H1 (cell line): Measurements from ENCODE around the gene GCAT.

Experiments
- BRCA1 ChIP-seq: IDR thresholded peaks from 2 replicates; pipeline ENCODE4 v1.6.1; 2012; ENCODE audit warnings: low read depth, low read length, improper control_type of control experiment
- RAD21 ChIP-seq, 2 experiments: IDR thresholded peaks in 1 of 2; conservative IDR thresholded peaks in 1 of 2; 2 replicates each; pipeline ENCODE4 v1.6.1; 2011; ENCODE audit warnings: low read depth in 2 of 2, low read length in 2 of 2, improper control_type of control experiment in 1 of 2, inconsistent platforms in 1 of 2, mild to moderate bottlenecking in 1 of 2, moderate library complexity in 1 of 2
- TF ChIP-seq, protein P1 (sequence below): IDR thresholded peaks from 2 replicates; pipeline ENCODE4 v1.6.1; 2012; ENCODE audit warnings: inconsistent platforms
- TF ChIP-seq, protein P2 (sequence below), 3 experiments: IDR thresholded peaks; 1 replicate in 2 of 3; 2 replicates in 1 of 3; pipeline versions ENCODE4 v1.5.1 to v1.6.1; 2011; ENCODE audit warnings: low read length in 3 of 3, mild to moderate bottlenecking in 3 of 3, inconsistent platforms in 2 of 3, low read depth in 1 of 3, moderate library complexity in 1 of 3; ENCODE audit not compliant: insufficient read depth in 1 of 3; ENCODE audit errors: control extremely low read depth in 1 of 3
- TF ChIP-seq, protein P3 (sequence below): IDR thresholded peaks from 2 replicates; pipeline ENCODE4 v1.6.1; 2011; ENCODE audit warnings: low read length, improper control_type of control experiment

DNA sequence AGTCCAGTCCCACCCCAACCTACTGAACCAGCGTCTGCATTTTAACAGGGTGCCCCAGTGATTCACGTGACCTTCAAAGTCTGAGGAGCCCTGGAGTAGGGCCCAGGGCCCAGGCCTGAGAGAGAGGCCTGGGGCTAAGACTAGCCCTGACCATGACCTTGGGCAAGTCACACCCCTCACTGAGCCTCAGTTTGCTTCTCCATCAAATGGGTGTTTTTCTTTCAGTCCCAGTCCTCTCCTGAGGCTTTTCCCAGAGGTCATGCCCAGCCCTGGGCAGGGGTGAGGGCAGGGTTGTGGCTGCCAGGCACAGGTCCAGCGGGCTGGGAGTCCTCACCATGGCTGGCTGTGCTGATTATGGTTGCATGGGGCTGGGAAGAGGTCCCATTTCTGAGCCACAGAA lies 33.0 kb upstream of the GCAT start:
- TF ChIP-seq, protein P1, sequence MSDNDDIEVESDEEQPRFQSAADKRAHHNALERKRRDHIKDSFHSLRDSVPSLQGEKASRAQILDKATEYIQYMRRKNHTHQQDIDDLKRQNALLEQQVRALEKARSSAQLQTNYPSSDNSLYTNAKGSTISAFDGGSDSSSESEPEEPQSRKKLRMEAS: no peak
- TF ChIP-seq, protein P2, sequence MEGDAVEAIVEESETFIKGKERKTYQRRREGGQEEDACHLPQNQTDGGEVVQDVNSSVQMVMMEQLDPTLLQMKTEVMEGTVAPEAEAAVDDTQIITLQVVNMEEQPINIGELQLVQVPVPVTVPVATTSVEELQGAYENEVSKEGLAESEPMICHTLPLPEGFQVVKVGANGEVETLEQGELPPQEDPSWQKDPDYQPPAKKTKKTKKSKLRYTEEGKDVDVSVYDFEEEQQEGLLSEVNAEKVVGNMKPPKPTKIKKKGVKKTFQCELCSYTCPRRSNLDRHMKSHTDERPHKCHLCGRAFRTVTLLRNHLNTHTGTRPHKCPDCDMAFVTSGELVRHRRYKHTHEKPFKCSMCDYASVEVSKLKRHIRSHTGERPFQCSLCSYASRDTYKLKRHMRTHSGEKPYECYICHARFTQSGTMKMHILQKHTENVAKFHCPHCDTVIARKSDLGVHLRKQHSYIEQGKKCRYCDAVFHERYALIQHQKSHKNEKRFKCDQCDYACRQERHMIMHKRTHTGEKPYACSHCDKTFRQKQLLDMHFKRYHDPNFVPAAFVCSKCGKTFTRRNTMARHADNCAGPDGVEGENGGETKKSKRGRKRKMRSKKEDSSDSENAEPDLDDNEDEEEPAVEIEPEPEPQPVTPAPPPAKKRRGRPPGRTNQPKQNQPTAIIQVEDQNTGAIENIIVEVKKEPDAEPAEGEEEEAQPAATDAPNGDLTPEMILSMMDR (IDR thresholded peaks at IDR 0.05; ENCODE audit: control extremely low read depth in 1 of 3, insufficient read depth in 1 of 3, low read depth in 1 of 3, low read length in 3 of 3): no peak
- TF ChIP-seq, protein P3, sequence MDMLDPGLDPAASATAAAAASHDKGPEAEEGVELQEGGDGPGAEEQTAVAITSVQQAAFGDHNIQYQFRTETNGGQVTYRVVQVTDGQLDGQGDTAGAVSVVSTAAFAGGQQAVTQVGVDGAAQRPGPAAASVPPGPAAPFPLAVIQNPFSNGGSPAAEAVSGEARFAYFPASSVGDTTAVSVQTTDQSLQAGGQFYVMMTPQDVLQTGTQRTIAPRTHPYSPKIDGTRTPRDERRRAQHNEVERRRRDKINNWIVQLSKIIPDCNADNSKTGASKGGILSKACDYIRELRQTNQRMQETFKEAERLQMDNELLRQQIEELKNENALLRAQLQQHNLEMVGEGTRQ: no peak
- TF ChIP-seq BRCA1: no peak
- TF ChIP-seq RAD21 (IDR thresholded peaks at IDR 0.05 in 1 of 2, conservative IDR thresholded peaks at IDR 0.05 in 1 of 2; ENCODE audit: low read depth in 2 of 2, low read length in 2 of 2): no peak
